C4-2B (cell line): ENCODE results near the gene HKDC1.

ENCODE experiments used
- H3K27ac ChIP-seq: fragments of 450-650 bp; 2 replicates; pipeline ENCODE4 v1.5.1; 2017
- CTCF ChIP-seq: fragments of 450-650 bp; conservative IDR thresholded peaks from 2 replicates; pipeline ENCODE4 v1.5.1; 2017; ENCODE audit warnings: mild to moderate bottlenecking
- ZFX ChIP-seq: fragments of 450-650 bp; IDR thresholded peaks from 2 replicates; pipeline ENCODE4 v1.6.1; 2017

Gene HKDC1

GRCh38 chr10:69239816-69240434 lies 19.8 kb downstream of the HKDC1 start:
- no peak for TF ChIP-seq CTCF
- no peak for TF ChIP-seq ZFX

GRCh38 chr10:69240455-69240854 lies 20.3 kb downstream of the HKDC1 start:
- no peak for TF ChIP-seq ZFX
- TF ChIP-seq CTCF: no peak
- H3K27ac ChIP-seq: no peak overlapping the region

More at GRCh38 chr10:69239816-69240434, 19.8 kb downstream of the HKDC1 start:
- H3K27ac ChIP-seq: no peak overlapping the region

- TF ChIP-seq ZFX (no peak), CTCF (no peak)
Measured at GRCh38 chr10:69241575-69241974, 21.4 kb downstream of the HKDC1 start.

GRCh38 chr10:69242040-69242851 lies 22.1 kb downstream of the HKDC1 start:
- H3K27ac ChIP-seq: no peak overlapping the region
- TF ChIP-seq CTCF (no peak), ZFX (no peak)

More at GRCh38 chr10:69241575-69241974, 21.4 kb downstream of the HKDC1 start:
- H3K27ac ChIP-seq: no peak overlapping the region

GRCh38 chr10:69242852-69243212 lies 22.7 kb downstream of the HKDC1 start:
- TF ChIP-seq ZFX: no peak
- TF ChIP-seq CTCF: no peak
- H3K27ac ChIP-seq: no peak overlapping the region

GRCh38 chr10:69243817-69244216 lies 23.7 kb downstream of the HKDC1 start:
- TF ChIP-seq ZFX: no peak
- TF ChIP-seq CTCF: no peak

GRCh38 chr10:69246036-69246435 lies 25.9 kb downstream of the HKDC1 start:
- TF ChIP-seq CTCF (no peak), ZFX (no peak)
- H3K27ac ChIP-seq: no peak overlapping the region

More at GRCh38 chr10:69243817-69244216, 23.7 kb downstream of the HKDC1 start:
- no peak overlapping the region for H3K27ac ChIP-seq
